KMS-11 (cell line): ENCODE results near the gene ANKRD13B.

Experiments
- H2AFZ ChIP-seq: fragments of 200-600 bp; sonication (generic); 2 replicates; pipeline ENCODE4 v1.6.1; 2016; ENCODE audit warnings: antibody characterized with exemption, mixed run types, low read depth
- H3K27ac ChIP-seq: fragments of 200-600 bp; sonication (generic); 2 replicates; pipeline ENCODE4 v1.6.1; 2016; ENCODE audit warnings: mild to moderate bottlenecking, mixed run types
- H3K27me3 ChIP-seq: fragments of 200-600 bp; sonication (generic); 2 replicates; pipeline ENCODE4 v1.6.1; 2017; ENCODE audit warnings: mild to moderate bottlenecking, low read depth, mixed run types, moderate library complexity; ENCODE audit not compliant: insufficient read depth
- H3K36me3 ChIP-seq: fragments of 200-600 bp; sonication (generic); 2 replicates; pipeline ENCODE4 v1.6.1; 2017; ENCODE audit warnings: mild to moderate bottlenecking, mixed run types; ENCODE audit not compliant: insufficient read depth
- H3K4me1 ChIP-seq: fragments of 200-600 bp; sonication (generic); 2 replicates; pipeline ENCODE4 v1.6.1; 2016; ENCODE audit warnings: mild to moderate bottlenecking, low read depth, mixed run types; ENCODE audit not compliant: poor library complexity, severe bottlenecking
- H3K4me2 ChIP-seq: fragments of 200-600 bp; sonication (generic); 2 replicates; pipeline ENCODE4 v1.7.0; 2016; ENCODE audit warnings: mild to moderate bottlenecking, mixed run types
- H3K4me3 ChIP-seq: fragments of 200-600 bp; sonication (generic); IDR thresholded peaks from 2 replicates; pipeline ENCODE4 v1.6.1; 2017; ENCODE audit warnings: low read depth, low read length, mixed read lengths; ENCODE audit not compliant: insufficient read depth
- H3K79me2 ChIP-seq: fragments of 200-600 bp; sonication (generic); 2 replicates; pipeline ENCODE4 v1.6.1; 2016; ENCODE audit warnings: low read depth, mixed run types; ENCODE audit not compliant: insufficient read depth
- H3K9ac ChIP-seq: fragments of 200-600 bp; sonication (generic); 2 replicates; pipeline ENCODE4 v1.6.1; 2016; ENCODE audit warnings: mild to moderate bottlenecking, mixed run types
- H4K20me1 ChIP-seq: fragments of 200-600 bp; sonication (generic); 2 replicates; pipeline ENCODE4 v1.6.1; 2016; ENCODE audit warnings: mild to moderate bottlenecking, mixed run types; ENCODE audit not compliant: insufficient read depth
- CTCF ChIP-seq: fragments of 200-600 bp; sonication (generic); conservative IDR thresholded peaks from 2 replicates; pipeline ENCODE4 v1.6.1; 2017; ENCODE audit warnings: low read depth, mild to moderate bottlenecking, antibody characterized with exemption, low read length, moderate library complexity, mixed read lengths

The ANKRD13B gene

DNA sequence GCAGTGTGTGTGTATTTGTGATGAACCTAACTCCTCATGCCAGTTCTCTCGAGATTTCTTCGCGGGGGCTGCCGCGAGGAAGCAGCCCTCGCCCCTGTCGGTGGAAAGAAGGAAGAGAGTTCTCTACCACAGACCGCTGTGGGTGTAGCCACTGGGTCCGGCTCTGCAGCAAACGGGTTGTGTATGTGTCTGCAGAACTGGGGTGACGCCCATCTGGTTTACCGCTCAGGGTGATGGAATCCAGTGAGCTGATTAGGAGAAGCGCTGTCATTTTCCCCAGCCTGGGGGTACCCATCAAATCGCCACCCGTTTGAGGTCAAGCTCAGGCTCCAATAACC lies 22.1 kb downstream of the ANKRD13B start:
- H4K20me1 ChIP-seq: no peaks in the 10 kb centered on the region
- H3K4me2 ChIP-seq: peak overlapping the region; percentile 79
- H3K4me1 ChIP-seq: peaks cover 44% of the 10 kb centered on the region
- no peak overlapping the region for H3K27ac ChIP-seq
- no peak overlapping the region; the same call in 1 of the 2 replicates for H3K9ac ChIP-seq
- H3K36me3 ChIP-seq: no peaks in the 10 kb centered on the region
- no peak for TF ChIP-seq CTCF
- peak overlapping the region; percentile 70 for H2AFZ ChIP-seq
- no peak overlapping the region for H3K4me3 ChIP-seq
- H3K27me3 ChIP-seq: peaks cover 13% of the 10 kb centered on the region; the same call in 1 of the 2 replicates
- no peaks in the 10 kb centered on the region for H3K79me2 ChIP-seq

GRCh38 chr17:29615492-29616299 lies 22.8 kb downstream of the ANKRD13B start:
- H4K20me1 ChIP-seq: no peaks in the 10 kb centered on the region
- no peak overlapping the region for H3K4me3 ChIP-seq
- no peaks in the 10 kb centered on the region for H3K36me3 ChIP-seq
- peaks cover 13% of the 10 kb centered on the region; the same call in 1 of the 2 replicates for H3K27me3 ChIP-seq
- no peak; the same call in 1 of the 2 replicates for TF ChIP-seq CTCF
- H3K4me1 ChIP-seq: peaks cover 44% of the 10 kb centered on the region
- no peak overlapping the region for H3K27ac ChIP-seq
- H3K79me2 ChIP-seq: no peaks in the 10 kb centered on the region
- peak overlapping the region; percentile 79 for H3K4me2 ChIP-seq
- peak overlapping the region; percentile 70 for H2AFZ ChIP-seq
- H3K9ac ChIP-seq: no peak overlapping the region; the same call in 1 of the 2 replicates

- peak overlapping the region; percentile 75 for H2AFZ ChIP-seq
Observed at GRCh38 chr17:29616300-29617048, 23.5 kb downstream of the ANKRD13B start.

GRCh38 chr17:29617125-29617480 lies 24.2 kb downstream of the ANKRD13B start:
- Histone ChIP-seq H3K79me2 (no peaks in the 10 kb centered on the region), H3K27me3 (peaks cover 13% of the 10 kb centered on the region; the same call in 1 of the 2 replicates), H3K27ac (no peak overlapping the region), H3K9ac (peak overlapping the region; percentile 52; the same call in 1 of the 2 replicates), H3K4me1 (peaks cover 44% of the 10 kb centered on the region), H2AFZ (peak overlapping the region; percentile 75), H3K4me3 (no peak overlapping the region), H4K20me1 (no peaks in the 10 kb centered on the region), H3K4me2 (peak overlapping the region; percentile 79), H3K36me3 (no peaks in the 10 kb centered on the region)
- peak; percentile 86 for TF ChIP-seq CTCF

More at GRCh38 chr17:29616300-29617048, 23.5 kb downstream of the ANKRD13B start:
- H3K27me3 ChIP-seq: peaks cover 13% of the 10 kb centered on the region; the same call in 1 of the 2 replicates
- H3K4me2 ChIP-seq: peak overlapping the region; percentile 79
- H3K36me3 ChIP-seq: no peaks in the 10 kb centered on the region
- H3K79me2 ChIP-seq: no peaks in the 10 kb centered on the region
- H3K4me3 ChIP-seq: no peak overlapping the region
- H3K9ac ChIP-seq: no peak overlapping the region
- peaks cover 44% of the 10 kb centered on the region for H3K4me1 ChIP-seq
- no peaks in the 10 kb centered on the region for H4K20me1 ChIP-seq
- no peak overlapping the region for H3K27ac ChIP-seq
- TF ChIP-seq CTCF: no peak
